ENCODE results near the gene CREB3. TPM values are rescaled to one million over a fixed set of nuclear protein-coding genes. Genes with fewer than 3 reads are reported as not detected.
A peak's percentile ranks its signal among the peaks of the same experiment; 100 is the strongest.

The CREB3 gene
- total RNA-seq, 1 experiment from 2014 or later = 29.1 TPM

DNA sequence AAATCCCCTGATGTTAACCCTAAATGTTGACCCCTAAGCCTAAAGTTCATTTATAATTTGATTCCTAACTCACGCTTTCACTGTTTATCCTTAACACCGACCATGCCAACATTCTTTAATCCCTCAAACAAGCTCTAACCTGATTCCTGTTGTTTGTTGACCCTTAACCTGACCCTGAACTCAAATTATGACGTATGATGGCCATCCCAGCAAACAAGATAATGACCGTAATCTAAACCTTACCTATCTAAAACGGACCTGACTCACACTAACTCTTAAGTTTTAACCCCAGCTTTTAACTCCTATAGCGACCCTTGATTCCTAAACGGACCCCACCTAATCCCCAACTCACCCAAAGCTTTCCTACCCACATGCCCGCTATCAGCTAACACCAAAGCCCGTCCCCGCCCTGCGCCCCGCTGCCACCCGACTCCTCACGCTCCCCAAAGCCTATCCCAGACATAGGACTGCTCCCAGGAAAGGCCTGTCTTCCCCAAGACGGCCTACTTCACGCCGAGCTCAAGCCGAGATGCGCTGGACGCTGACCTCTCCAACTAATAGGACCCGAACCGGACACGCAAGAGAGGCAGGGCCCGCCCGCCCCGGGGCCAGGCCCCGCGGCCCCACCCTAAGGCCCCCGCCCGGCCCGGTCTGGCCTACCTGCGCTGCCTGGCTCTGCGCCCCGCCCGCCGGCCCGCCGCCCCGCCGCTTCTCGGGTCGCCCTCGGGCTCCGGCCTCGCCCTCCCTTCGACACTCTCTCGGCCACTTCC is 866 bp upstream of the CREB3 start:
- ChIA-PET POLR2A (ENCODE audit: low non-redundant PET) (interaction anchor here (0.7 to 1.1 kb wide), 3 partner anchors 17 to 286 kb away, joined by 3 to 6 read pairs (median 5); partner anchors contain the start of genes GBA2 and RGP1), CTCF (interaction anchor here (0.5 to 1.0 kb wide), 2 partner anchors 35 to 41 kb away, joined by 5 to 7 read pairs; no protein-coding TSS in a partner anchor)
- peak; percentile 52 for DNase-seq (ENCODE audit: low spot score)
- H3K27me3 ChIP-seq (replicated peaks; ENCODE audit: insufficient read depth, low read depth, low read length, poor library complexity) = no peaks in the 10 kb centered on the region
- BruUV-seq (replicated peaks) = TSS peak; percentile 55
- no peak for TF ChIP-seq EZH2 (IDR thresholded peaks at IDR 0.05; ENCODE audit: borderline replicate concordance, low read depth, low read length, poor library complexity, severe bottlenecking)
- TF ChIP-seq, protein P1, sequence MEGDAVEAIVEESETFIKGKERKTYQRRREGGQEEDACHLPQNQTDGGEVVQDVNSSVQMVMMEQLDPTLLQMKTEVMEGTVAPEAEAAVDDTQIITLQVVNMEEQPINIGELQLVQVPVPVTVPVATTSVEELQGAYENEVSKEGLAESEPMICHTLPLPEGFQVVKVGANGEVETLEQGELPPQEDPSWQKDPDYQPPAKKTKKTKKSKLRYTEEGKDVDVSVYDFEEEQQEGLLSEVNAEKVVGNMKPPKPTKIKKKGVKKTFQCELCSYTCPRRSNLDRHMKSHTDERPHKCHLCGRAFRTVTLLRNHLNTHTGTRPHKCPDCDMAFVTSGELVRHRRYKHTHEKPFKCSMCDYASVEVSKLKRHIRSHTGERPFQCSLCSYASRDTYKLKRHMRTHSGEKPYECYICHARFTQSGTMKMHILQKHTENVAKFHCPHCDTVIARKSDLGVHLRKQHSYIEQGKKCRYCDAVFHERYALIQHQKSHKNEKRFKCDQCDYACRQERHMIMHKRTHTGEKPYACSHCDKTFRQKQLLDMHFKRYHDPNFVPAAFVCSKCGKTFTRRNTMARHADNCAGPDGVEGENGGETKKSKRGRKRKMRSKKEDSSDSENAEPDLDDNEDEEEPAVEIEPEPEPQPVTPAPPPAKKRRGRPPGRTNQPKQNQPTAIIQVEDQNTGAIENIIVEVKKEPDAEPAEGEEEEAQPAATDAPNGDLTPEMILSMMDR (conservative IDR thresholded peaks at IDR 0.05; ENCODE audit: low read depth, low read length) = no peak
- peak overlapping the region; percentile 87 for H3K27ac ChIP-seq (ENCODE audit: low read depth, low read length, poor library complexity, severe bottlenecking)
- no peaks in the 10 kb centered on the region for H3K9me3 ChIP-seq (ENCODE audit: low read depth, low read length, poor library complexity, severe bottlenecking)
- peaks cover 21% of the 10 kb centered on the region for H3K4me1 ChIP-seq (ENCODE audit: insufficient read depth, low read length, poor library complexity, severe bottlenecking)
- H3K36me3 ChIP-seq (ENCODE audit: insufficient read depth, low read length, poor library complexity, severe bottlenecking) = peaks cover 19% of the 10 kb centered on the region
- peak overlapping the region; percentile 90 for H3K4me3 ChIP-seq (ENCODE audit: low read depth, low read length, poor library complexity, severe bottlenecking)
- intact Hi-C loops (cut with micrococcal nuclease; ENCODE audit: unreplicated experiment) = loop anchor here (5.0 to 10.0 kb wide), 2 partner anchors 74 to 83 kb away; partner anchors contain the start of genes CCDC107, HINT2, RMRP and SPAG8

DNA sequence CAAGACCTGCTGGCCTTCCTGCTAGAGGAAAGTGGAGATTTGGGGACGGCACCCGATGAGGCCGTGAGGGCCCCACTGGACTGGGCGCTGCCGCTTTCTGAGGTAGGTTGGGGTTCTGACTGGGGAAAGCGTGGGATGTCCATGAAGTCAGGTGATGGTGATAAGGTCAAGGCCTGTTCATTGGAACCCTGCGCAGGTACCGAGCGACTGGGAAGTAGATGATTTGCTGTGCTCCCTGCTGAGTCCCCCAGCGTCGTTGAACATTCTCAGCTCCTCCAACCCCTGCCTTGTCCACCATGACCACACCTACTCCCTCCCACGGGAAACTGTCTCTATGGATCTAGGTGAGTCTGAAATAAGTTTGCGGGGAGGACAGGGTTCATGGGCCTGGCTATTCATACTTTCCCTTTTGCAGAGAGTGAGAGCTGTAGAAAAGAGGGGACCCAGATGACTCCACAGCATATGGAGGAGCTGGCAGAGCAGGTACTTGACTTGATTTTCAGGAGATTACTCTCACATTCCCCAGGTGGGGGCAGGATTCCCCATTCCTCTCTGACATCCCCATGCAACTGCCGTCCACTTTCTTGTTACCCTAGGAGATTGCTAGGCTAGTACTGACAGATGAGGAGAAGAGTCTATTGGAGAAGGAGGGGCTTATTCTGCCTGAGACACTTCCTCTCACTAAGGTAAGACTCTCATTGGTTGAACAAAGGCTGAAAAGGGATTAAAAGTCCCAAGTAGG is 505 bp downstream of the CREB3 start:
- peaks cover 18% of the 10 kb centered on the region for H3K4me1 ChIP-seq (ENCODE audit: insufficient read depth, low read length, poor library complexity, severe bottlenecking)
- POLR2A ChIA-PET (ENCODE audit: low non-redundant PET) = interaction anchor here (0.8 to 1.1 kb wide), 2 partner anchors 16 to 84 kb away, joined by 5 to 6 read pairs; partner anchors contain the start of genes GBA2 and RGP1
- TSS peak; percentile 71 for BruUV-seq (replicated peaks)
- peak overlapping the region; percentile 87 for H3K27ac ChIP-seq (ENCODE audit: low read depth, low read length, poor library complexity, severe bottlenecking)
- CTCF ChIA-PET = interaction anchor here (0.7 to 1.0 kb wide), 4 partner anchors 24 to 122 kb away, joined by 3 to 7 read pairs (median 3); no protein-coding TSS in a partner anchor
- peaks cover 33% of the 10 kb centered on the region for H3K36me3 ChIP-seq (ENCODE audit: insufficient read depth, low read length, poor library complexity, severe bottlenecking)
- TF ChIP-seq EZH2 (IDR thresholded peaks at IDR 0.05; ENCODE audit: borderline replicate concordance, low read depth, low read length, poor library complexity, severe bottlenecking) = no peak
- TF ChIP-seq, protein P1 (conservative IDR thresholded peaks at IDR 0.05; ENCODE audit: low read depth, low read length) = peak; percentile 26; the same call in 1 of the 2 replicates
- intact Hi-C loops (cut with micrococcal nuclease; ENCODE audit: unreplicated experiment) = loop anchor here (5.0 to 10.0 kb wide), 2 partner anchors 76 to 82 kb away; partner anchors contain the start of genes CCDC107, HINT2, RMRP and SPAG8
- peak overlapping the region; percentile 90 for H3K4me3 ChIP-seq (ENCODE audit: low read depth, low read length, poor library complexity, severe bottlenecking)
- H3K9me3 ChIP-seq (ENCODE audit: low read depth, low read length, poor library complexity, severe bottlenecking) = no peaks in the 10 kb centered on the region
- no peaks in the 10 kb centered on the region for H3K27me3 ChIP-seq (replicated peaks; ENCODE audit: insufficient read depth, low read depth, low read length, poor library complexity)
- peak; percentile 72 for DNase-seq (ENCODE audit: low spot score)

DNA sequence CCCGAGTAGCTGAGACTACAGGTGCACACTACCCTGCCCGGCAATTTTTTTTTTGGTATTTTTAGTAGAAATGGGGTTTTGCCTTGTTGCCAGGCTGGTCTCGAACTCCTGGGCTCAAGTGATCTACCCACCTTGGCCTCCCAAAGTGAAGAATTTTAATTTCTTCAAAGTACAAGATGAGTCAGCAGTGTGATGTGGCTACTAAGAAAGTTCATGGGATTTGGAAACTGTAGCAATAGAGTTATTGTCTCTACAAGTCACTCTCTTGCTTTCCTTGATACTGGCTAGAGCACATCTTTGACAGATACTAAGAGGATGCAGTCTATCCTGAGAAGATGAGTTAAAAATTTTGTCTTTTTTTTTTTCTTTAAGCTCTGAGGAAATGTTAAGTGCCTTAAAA is 1.6 kb downstream of the CREB3 start:
- no peak for TF ChIP-seq EZH2 (IDR thresholded peaks at IDR 0.05; ENCODE audit: borderline replicate concordance, low read depth, low read length, poor library complexity, severe bottlenecking)
- TF ChIP-seq, protein P1 (conservative IDR thresholded peaks at IDR 0.05; ENCODE audit: low read depth, low read length) = no peak
- no peak for DNase-seq (ENCODE audit: low spot score)
- intact Hi-C loops (cut with micrococcal nuclease; ENCODE audit: unreplicated experiment) = loop anchor here (5.0 to 10.0 kb wide), 2 partner anchors 77 to 81 kb away; partner anchors contain the start of genes CCDC107, HINT2, RMRP and SPAG8
- Histone ChIP-seq H3K27me3 (replicated peaks; ENCODE audit: insufficient read depth, low read depth, low read length, poor library complexity) (no peaks in the 10 kb centered on the region), H3K9me3 (ENCODE audit: low read depth, low read length, poor library complexity, severe bottlenecking) (no peaks in the 10 kb centered on the region), H3K36me3 (ENCODE audit: insufficient read depth, low read length, poor library complexity, severe bottlenecking) (peaks cover 44% of the 10 kb centered on the region), H3K4me3 (ENCODE audit: low read depth, low read length, poor library complexity, severe bottlenecking) (no peak overlapping the region), H3K27ac (ENCODE audit: low read depth, low read length, poor library complexity, severe bottlenecking) (no peak overlapping the region), H3K4me1 (ENCODE audit: insufficient read depth, low read length, poor library complexity, severe bottlenecking) (peaks cover 14% of the 10 kb centered on the region)
- BruUV-seq (replicated peaks) = no TSS peak
- ChIA-PET CTCF (no interaction called here), POLR2A (ENCODE audit: low non-redundant PET) (no interaction called here)
